Neural crest cell (in vitro differentiated cells): Measurements from ENCODE around the gene EPB41L4A. TPM values are rescaled to one million over a fixed set of nuclear protein-coding genes. Genes with fewer than 3 reads are reported as not detected.

Source experiments
- DNase-seq: peaks from one replicate; pipeline ENCODE4 v3.0.0; 2021; ENCODE audit warnings: low read depth, mixed read lengths, low spot score
- H3K27ac Mint-ChIP-seq: one replicate; pipeline ENCODE4 v1.8.0; 2021; ENCODE audit warnings: mild to moderate bottlenecking, mixed read lengths; ENCODE audit not compliant: unreplicated experiment
- H3K27me3 Mint-ChIP-seq: 2 replicates; pipeline ENCODE4 v1.8.0; 2021; ENCODE audit warnings: low read depth, mild to moderate bottlenecking, mixed read lengths
- H3K36me3 Mint-ChIP-seq: 2 replicates; pipeline ENCODE4 v1.8.0; 2021; ENCODE audit warnings: low read depth, mild to moderate bottlenecking, mixed read lengths
- H3K4me1 Mint-ChIP-seq: 2 replicates; pipeline ENCODE4 v1.8.0; 2021; ENCODE audit warnings: mixed read lengths
- H3K4me3 Mint-ChIP-seq: one replicate; pipeline ENCODE4 v1.8.0; 2021; ENCODE audit warnings: mild to moderate bottlenecking, mixed read lengths
- H3K9me3 Mint-ChIP-seq: 2 replicates; pipeline ENCODE4 v1.8.0; 2021; ENCODE audit warnings: mixed read lengths
- total RNA-seq: library from RNA; stranded (reverse); gene quantifications from 2 replicates; pipeline ENCODE4 v1.2.1, GENCODE V29; 2021
- TF ChIP-seq, protein P1 (sequence below): fragments of 200-600 bp; sonication (generic); conservative IDR thresholded peaks from 2 replicates; pipeline ENCODE4 v1.5.0; 2021; ENCODE audit warnings: antibody characterized with exemption, mild to moderate bottlenecking

The EPB41L4A gene
- total RNA-seq, 1 donor from 2014 or later: 10.8 TPM

GRCh38 chr5:112417931-112418658 is 982 bp downstream of the EPB41L4A start:
- H3K36me3 Mint-ChIP-seq: no peaks in the 10 kb centered on the region
- DNase-seq: no peak
- peaks cover 19% of the 10 kb centered on the region for H3K4me1 Mint-ChIP-seq
- peak overlapping the region; percentile 84 for H3K4me3 Mint-ChIP-seq
- no peak overlapping the region for H3K27ac Mint-ChIP-seq
- TF ChIP-seq, protein P1, sequence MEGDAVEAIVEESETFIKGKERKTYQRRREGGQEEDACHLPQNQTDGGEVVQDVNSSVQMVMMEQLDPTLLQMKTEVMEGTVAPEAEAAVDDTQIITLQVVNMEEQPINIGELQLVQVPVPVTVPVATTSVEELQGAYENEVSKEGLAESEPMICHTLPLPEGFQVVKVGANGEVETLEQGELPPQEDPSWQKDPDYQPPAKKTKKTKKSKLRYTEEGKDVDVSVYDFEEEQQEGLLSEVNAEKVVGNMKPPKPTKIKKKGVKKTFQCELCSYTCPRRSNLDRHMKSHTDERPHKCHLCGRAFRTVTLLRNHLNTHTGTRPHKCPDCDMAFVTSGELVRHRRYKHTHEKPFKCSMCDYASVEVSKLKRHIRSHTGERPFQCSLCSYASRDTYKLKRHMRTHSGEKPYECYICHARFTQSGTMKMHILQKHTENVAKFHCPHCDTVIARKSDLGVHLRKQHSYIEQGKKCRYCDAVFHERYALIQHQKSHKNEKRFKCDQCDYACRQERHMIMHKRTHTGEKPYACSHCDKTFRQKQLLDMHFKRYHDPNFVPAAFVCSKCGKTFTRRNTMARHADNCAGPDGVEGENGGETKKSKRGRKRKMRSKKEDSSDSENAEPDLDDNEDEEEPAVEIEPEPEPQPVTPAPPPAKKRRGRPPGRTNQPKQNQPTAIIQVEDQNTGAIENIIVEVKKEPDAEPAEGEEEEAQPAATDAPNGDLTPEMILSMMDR: no peak
- H3K9me3 Mint-ChIP-seq: no peaks in the 10 kb centered on the region
- H3K27me3 Mint-ChIP-seq: peaks cover 68% of the 10 kb centered on the region

DNA sequence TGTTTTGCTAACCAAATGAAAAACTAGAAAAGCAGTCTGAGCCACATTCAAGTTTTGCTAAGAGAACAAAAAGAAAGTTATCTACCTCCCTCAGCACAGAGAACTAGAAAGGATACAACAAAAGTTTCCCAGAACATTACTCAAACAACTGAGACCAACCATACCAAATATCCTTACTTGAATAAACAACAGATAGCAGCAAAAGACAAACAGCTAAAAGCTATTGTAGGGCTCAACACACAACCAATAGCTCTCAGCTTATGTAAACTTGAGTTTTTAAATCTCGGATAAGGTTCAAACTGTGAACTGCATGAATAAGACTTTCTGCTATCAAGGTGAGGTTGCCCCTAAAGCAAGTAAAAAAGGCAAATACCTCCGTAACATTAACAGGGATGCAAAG is 3.5 kb downstream of the EPB41L4A start:
- TF ChIP-seq, protein P1: no peak
- Mint-ChIP-seq H3K4me1 (peaks cover 35% of the 10 kb centered on the region), H3K36me3 (peaks cover 4% of the 10 kb centered on the region), H3K27ac (no peak overlapping the region), H3K27me3 (peaks cover 43% of the 10 kb centered on the region), H3K9me3 (no peaks in the 10 kb centered on the region), H3K4me3 (no peak overlapping the region)
- DNase-seq: no peak

DNA sequence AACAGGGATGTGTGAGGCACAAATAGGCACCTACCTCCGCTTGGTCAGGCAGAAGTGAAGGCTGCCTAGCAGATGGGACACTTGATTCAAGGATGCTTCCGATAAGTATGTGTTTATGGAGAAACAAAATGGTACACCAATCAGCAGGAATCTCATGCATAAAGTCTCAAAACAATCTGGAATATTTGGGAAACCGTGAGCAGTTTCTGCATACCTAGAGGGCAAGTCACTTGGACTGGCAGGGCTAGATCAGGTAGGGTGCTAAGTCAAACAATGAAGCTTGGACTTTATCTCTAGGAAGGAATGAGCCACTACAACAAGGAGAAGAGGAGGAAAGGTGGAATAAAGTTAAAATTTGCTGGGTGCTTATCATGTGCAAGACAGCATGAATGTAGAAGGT is 5.5 kb downstream of the EPB41L4A start:
- no peaks in the 10 kb centered on the region for H3K9me3 Mint-ChIP-seq
- no peak overlapping the region for H3K4me3 Mint-ChIP-seq
- peaks cover 4% of the 10 kb centered on the region for H3K36me3 Mint-ChIP-seq
- peaks cover 32% of the 10 kb centered on the region for H3K4me1 Mint-ChIP-seq
- H3K27ac Mint-ChIP-seq: no peak overlapping the region
- peaks cover 35% of the 10 kb centered on the region for H3K27me3 Mint-ChIP-seq
- DNase-seq: no peak
- TF ChIP-seq, protein P1: no peak

DNA sequence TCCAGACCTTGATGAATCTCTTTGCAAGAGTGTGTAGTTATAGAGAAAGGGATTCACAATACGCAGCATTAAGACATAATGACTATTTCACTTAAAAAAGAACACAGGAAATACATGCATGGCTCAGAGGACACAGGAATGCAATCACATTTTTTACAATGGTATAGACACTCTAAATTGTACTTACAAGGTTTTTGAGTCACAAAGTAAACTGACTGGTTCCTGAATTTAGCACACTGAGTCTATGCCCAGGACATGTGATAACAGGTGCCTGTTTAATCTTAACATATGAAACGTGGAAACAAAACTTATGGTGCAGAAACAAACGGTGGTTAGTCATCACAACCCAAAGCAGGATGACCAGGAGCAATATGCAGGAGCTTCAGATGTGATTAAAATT is 6.7 kb downstream of the EPB41L4A start:
- Mint-ChIP-seq H3K27me3 (peaks cover 22% of the 10 kb centered on the region), H3K27ac (no peak overlapping the region), H3K4me1 (peaks cover 22% of the 10 kb centered on the region), H3K36me3 (peaks cover 4% of the 10 kb centered on the region), H3K4me3 (no peak overlapping the region), H3K9me3 (no peaks in the 10 kb centered on the region)
- no peak for DNase-seq
- TF ChIP-seq, protein P1: no peak

- DNase-seq: no peak
- TF ChIP-seq, protein P1: no peak
- H3K9me3 Mint-ChIP-seq: no peaks in the 10 kb centered on the region
- peaks cover 22% of the 10 kb centered on the region for H3K4me1 Mint-ChIP-seq
- H3K27me3 Mint-ChIP-seq: peaks cover 18% of the 10 kb centered on the region
- peaks cover 4% of the 10 kb centered on the region for H3K36me3 Mint-ChIP-seq
- H3K4me3 Mint-ChIP-seq: no peak overlapping the region
- H3K27ac Mint-ChIP-seq: peak overlapping the region; percentile 66
Observed at GRCh38 chr5:112411903-112412302, 7.2 kb downstream of the EPB41L4A start.
